K562 (cell line): ENCODE data around the gene LRMDA. TPM values are rescaled to one million over a fixed set of nuclear protein-coding genes. Genes with fewer than 3 reads are reported as not detected.

Experiments used
- ATAC-seq: fragments of 200-7000 bp; cut with Tn5 transposase; 3 replicates; pipeline ENCODE4 v1.9.1; 2020; ENCODE audit warnings: moderate library complexity
- BruUV-seq: library from RNA; stranded (reverse); fragments of 400-500 nt; replicated peaks from 2 replicates; lab custom pipeline; 2021; lab: Mats Ljungman, UMichigan
- CTCF ChIA-PET: fragments of 300-600 bp; formaldehyde crosslinking; extraction: SDS; loops from one replicate; lab custom pipeline; 2021; ENCODE audit warnings: low intra/inter-chr PET ratio; lab: Yijun Ruan, JAX
- POLR2A ChIA-PET: fragments of 300-600, 350-650 bp; sonication (Branson Sonifier 250); formaldehyde crosslinking; extraction: SDS; loops from one replicate; lab custom pipeline; 2021; ENCODE audit warnings: antibody characterized with exemption, inconsistent platforms; lab: Yijun Ruan, JAX
- DNase-seq, 4 experiments: peaks; one replicate each; pipeline versions ENCODE4 v3.0.0 to v3.0.0-alpha.2; 2011 to 2018; ENCODE audit warnings: low spot score in 3 of 4, mixed read lengths in 3 of 4; ENCODE audit errors: extremely low read depth in 1 of 4
- FAIRE-seq: peaks from 2 replicates; lab custom pipeline; 2011; peaks lifted over from hg19 to GRCh38; lab: Jason Lieb, UNC
- H2AFZ ChIP-seq: 2 replicates; pipeline ENCODE4 v1.6.0; 2011; ENCODE audit warnings: low read depth, low read length, control low read depth, inconsistent platforms
- H3K27ac ChIP-seq: fragments of 200-600 bp; 3 replicates; pipeline ENCODE4 v1.8.0; 2011; ENCODE audit warnings: low read depth, mild to moderate bottlenecking, control low read depth, inconsistent platforms, low read length, moderate library complexity, mixed read lengths; ENCODE audit errors: extremely low read depth
- H3K27me3 ChIP-seq, 2 experiments: fragments of 300-600 bp in 1 of 2; 2 replicates in 1 of 2; 3 replicates in 1 of 2; pipeline versions ENCODE4 v1.6.0 to v1.8.0; 2011; ENCODE audit warnings: inconsistent platforms in 2 of 2, low read length in 2 of 2, mild to moderate bottlenecking in 1 of 2, mixed read lengths in 1 of 2, moderate library complexity in 1 of 2; ENCODE audit not compliant: control insufficient read depth in 2 of 2, insufficient read depth in 2 of 2
- H3K36me3 ChIP-seq: fragments of 300-600 bp; 3 replicates; pipeline ENCODE4 v1.8.0; 2011; ENCODE audit warnings: mild to moderate bottlenecking, low read length, inconsistent platforms; ENCODE audit not compliant: control insufficient read depth, insufficient read depth
- H3K4me1 ChIP-seq, 2 experiments: fragments of 200-600 bp in 1 of 2; replicated peaks in 1 of 2; 2 replicates in 1 of 2; 3 replicates in 1 of 2; pipeline versions ENCODE4 v1.5.1 to v1.8.0; 2011; ENCODE audit warnings: inconsistent platforms in 2 of 2, low read length in 2 of 2, mild to moderate bottlenecking in 1 of 2, mixed read lengths in 1 of 2, moderate library complexity in 1 of 2; ENCODE audit not compliant: control insufficient read depth in 2 of 2, insufficient read depth in 2 of 2
- H3K4me2 ChIP-seq: 2 replicates; pipeline ENCODE4 v1.6.1; 2011; ENCODE audit warnings: low read length, control low read depth, inconsistent platforms, mixed read lengths; ENCODE audit not compliant: insufficient read depth
- H3K4me3 ChIP-seq: fragments of 200-600 bp; sonication (generic), shearing (Covaris generic); 2 replicates; pipeline ENCODE4 v1.5.1; 2016; ENCODE audit warnings: control low read depth, inconsistent platforms
- H3K79me2 ChIP-seq: fragments of 200-600 bp; 3 replicates; pipeline ENCODE4 v1.8.0; 2011; ENCODE audit warnings: low read length, inconsistent platforms; ENCODE audit not compliant: control insufficient read depth, insufficient read depth
- H3K9ac ChIP-seq, 2 experiments: 2 replicates each; pipeline versions ENCODE4 v1.6.0 to v1.6.1; 2011; ENCODE audit warnings: low read depth in 2 of 2, low read length in 2 of 2, control low read depth in 1 of 2, inconsistent platforms in 1 of 2, mild to moderate bottlenecking in 1 of 2, mixed read lengths in 1 of 2; ENCODE audit not compliant: insufficient read depth in 1 of 2
- H3K9me1 ChIP-seq: one replicate; pipeline ENCODE4 v1.6.0; 2011; ENCODE audit warnings: inconsistent platforms, mild to moderate bottlenecking, low read length, moderate library complexity; ENCODE audit not compliant: control insufficient read depth, insufficient read depth
- H3K9me3 ChIP-seq: replicated peaks from 2 replicates; pipeline ENCODE4 v1.5.1; 2011; ENCODE audit warnings: low read depth, low read length, inconsistent platforms; ENCODE audit not compliant: control insufficient read depth, insufficient read depth
- H4K20me1 ChIP-seq: replicated peaks from 2 replicates; pipeline ENCODE4 v1.6.1; 2011; ENCODE audit warnings: low read length, inconsistent platforms, mixed read lengths; ENCODE audit not compliant: control insufficient read depth, insufficient read depth
- CEBPG ChIP-seq, 3 experiments: fragments of 200-800 bp in 1 of 3; sonication (Bioruptor generic) in 1 of 3; sonication (generic) in 1 of 3; formaldehyde crosslinking in 1 of 3; IDR thresholded peaks in 2 of 3; conservative IDR thresholded peaks in 1 of 3; 2 replicates each; pipeline versions ENCODE4 v1.6.1 to v1.8.0; 2016 to 2022; ENCODE audit warnings: missing compliant biosample characterization in 2 of 3, missing genetic modification characterization in 2 of 3, mild to moderate bottlenecking in 1 of 3, missing genetic modification reagents in 1 of 3
- CTBP1 ChIP-seq: fragments of 450-650 bp; IDR thresholded peaks from 2 replicates; pipeline ENCODE4 v1.6.1; 2016; ENCODE audit warnings: borderline replicate concordance
- DDX20 ChIP-seq: fragments of 450-650 bp; IDR thresholded peaks from 2 replicates; pipeline ENCODE4 v1.6.1; 2016; ENCODE audit warnings: missing genetic modification characterization, low read depth, mild to moderate bottlenecking, missing compliant biosample characterization, moderate library complexity
- MED1 ChIP-seq: sonication (generic); formaldehyde crosslinking; IDR thresholded peaks from 2 replicates; pipeline ENCODE4 v1.8.1; 2023; ENCODE audit warnings: missing genetic modification reagents, borderline replicate concordance
- RBM39 ChIP-seq: fragments of 200-400 bp; formaldehyde crosslinking; optimal IDR thresholded peaks from 2 replicates; pipeline ENCODE3; 2018; ENCODE audit warnings: low read depth, low read length
- in situ Hi-C: fragments of 300-500 bp; cut with MboI; formaldehyde crosslinking; loops from 4 replicates; pipeline ENCODE4 v1.15.0; 2018; ENCODE audit warnings: inconsistent platforms, mixed read lengths
- intact Hi-C: fragments of 100-400 bp; cut with micrococcal nuclease; formaldehyde crosslinking; loops from 2 replicates; pipeline ENCODE4 v1.14.2; 2022
- polyA plus RNA-seq, 8 experiments: library from polyadenylated mRNA; depleted of rRNA in 4 of 8; stranded (reverse) in 5 of 8; unstranded in 3 of 8; fragments of >200 nt; fragmentation: Nextera tagmentation in 2 of 8; fragmentation: Illumina TruSeq in 1 of 8; extraction: Ambion mirVana in 2 of 8; extraction: Trizol in 1 of 8; gene quantifications; 2 replicates each; pipeline versions ENCODE4 v1.2.1 to v1.2.3, GENCODE V29; 2011 to 2014; ENCODE audit warnings: inconsistent platforms in 1 of 8, missing spikeins in 1 of 8
- total RNA-seq, 7 experiments: library from RNA; depleted of rRNA in 6 of 7; stranded (reverse); fragments of >200 nt in 6 of 7; fragmentation: Illumina TruSeq in 2 of 7; extraction: Trizol in 2 of 7; gene quantifications; 2 replicates each; pipeline versions ENCODE4 v1.2.1 to v1.2.3, GENCODE V29; 2011 to 2021; ENCODE audit warnings: low replicate concordance in 1 of 7
- TF ChIP-seq, protein P1 (sequence below): fragments of 250-450 bp; sonication (Bioruptor Pico); IDR thresholded peaks from 2 replicates; pipeline ENCODE4 v1.9.0; 2021; ENCODE audit warnings: mild to moderate bottlenecking, inconsistent platforms
- TF ChIP-seq, protein P2 (sequence below), 3 experiments: fragments of 200-800 bp in 1 of 3; fragments of 250-450 bp in 1 of 3; fragments of 450-650 bp in 1 of 3; sonication (Bioruptor Pico) in 1 of 3; sonication (Bioruptor generic) in 1 of 3; formaldehyde crosslinking in 1 of 3; IDR thresholded peaks; 2 replicates each; pipeline versions ENCODE4 v1.6.1 to v1.8.0; 2016 to 2022; ENCODE audit warnings: mild to moderate bottlenecking in 2 of 3, missing genetic modification characterization in 2 of 3, missing compliant biosample characterization in 1 of 3, moderate library complexity in 1 of 3

Gene LRMDA
- total and polyA plus RNA-seq, 9 of the 15 experiments (the other 6 are each of a cell fraction or from before 2014, with no cell fraction given), result 0.25 TPM; not detected in 8

DNA sequence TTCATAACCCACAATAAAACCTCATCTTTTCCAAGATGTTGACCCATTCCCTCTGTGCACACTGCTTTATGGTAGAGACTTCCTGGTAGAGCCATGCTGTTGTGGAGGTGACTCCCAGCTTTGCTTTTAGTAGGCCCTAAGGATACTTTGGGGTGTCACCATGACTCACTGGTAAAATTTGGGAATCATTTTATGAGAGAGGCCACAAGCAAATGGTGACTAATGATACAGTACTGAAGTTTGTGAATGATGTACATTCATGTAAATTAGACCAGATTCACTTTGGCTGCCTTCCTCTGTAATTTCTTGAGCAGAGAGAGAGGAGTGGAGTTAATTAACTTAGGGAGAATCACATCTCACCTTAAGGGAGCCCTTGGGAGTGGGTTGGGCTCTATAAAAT is 686.5 kb downstream of the LRMDA start:
- in situ Hi-C loops, result no loop called here

More for the DNA sequence above, 686.5 kb downstream of the LRMDA start:
- intact Hi-C loops, result no loop called here
- ATAC-seq (no peak), FAIRE-seq (no peak), DNase-seq (no peak)
- Histone ChIP-seq H3K4me1 (no peaks in the 10 kb centered on the region), H3K4me3 (no peak overlapping the region), H3K79me2 (no peaks in the 10 kb centered on the region), H3K27ac (no peak overlapping the region), H3K9ac (no peak overlapping the region), H3K4me2 (no peak overlapping the region), H3K27me3 (no peaks in the 10 kb centered on the region), H3K9me1 (no peaks in the 10 kb centered on the region), H2AFZ (no peak overlapping the region), H3K9me3 (no peaks in the 10 kb centered on the region), H4K20me1 (no peaks in the 10 kb centered on the region), H3K36me3 (no peaks in the 10 kb centered on the region)
- TF ChIP-seq, protein P1, sequence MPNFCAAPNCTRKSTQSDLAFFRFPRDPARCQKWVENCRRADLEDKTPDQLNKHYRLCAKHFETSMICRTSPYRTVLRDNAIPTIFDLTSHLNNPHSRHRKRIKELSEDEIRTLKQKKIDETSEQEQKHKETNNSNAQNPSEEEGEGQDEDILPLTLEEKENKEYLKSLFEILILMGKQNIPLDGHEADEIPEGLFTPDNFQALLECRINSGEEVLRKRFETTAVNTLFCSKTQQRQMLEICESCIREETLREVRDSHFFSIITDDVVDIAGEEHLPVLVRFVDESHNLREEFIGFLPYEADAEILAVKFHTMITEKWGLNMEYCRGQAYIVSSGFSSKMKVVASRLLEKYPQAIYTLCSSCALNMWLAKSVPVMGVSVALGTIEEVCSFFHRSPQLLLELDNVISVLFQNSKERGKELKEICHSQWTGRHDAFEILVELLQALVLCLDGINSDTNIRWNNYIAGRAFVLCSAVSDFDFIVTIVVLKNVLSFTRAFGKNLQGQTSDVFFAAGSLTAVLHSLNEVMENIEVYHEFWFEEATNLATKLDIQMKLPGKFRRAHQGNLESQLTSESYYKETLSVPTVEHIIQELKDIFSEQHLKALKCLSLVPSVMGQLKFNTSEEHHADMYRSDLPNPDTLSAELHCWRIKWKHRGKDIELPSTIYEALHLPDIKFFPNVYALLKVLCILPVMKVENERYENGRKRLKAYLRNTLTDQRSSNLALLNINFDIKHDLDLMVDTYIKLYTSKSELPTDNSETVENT (CRISPR knock-in tag), result no peak
- no peak for TF ChIP-seq RBM39
- no peak for TF ChIP-seq CEBPG (CRISPR knock-in tag; IDR thresholded peaks at IDR 0.05)
- TF ChIP-seq CEBPG (tag; conservative IDR thresholded peaks at IDR 0.05 in 1 of 2, IDR thresholded peaks at IDR 0.05 in 1 of 2), result no peak
- TF ChIP-seq, protein P2, sequence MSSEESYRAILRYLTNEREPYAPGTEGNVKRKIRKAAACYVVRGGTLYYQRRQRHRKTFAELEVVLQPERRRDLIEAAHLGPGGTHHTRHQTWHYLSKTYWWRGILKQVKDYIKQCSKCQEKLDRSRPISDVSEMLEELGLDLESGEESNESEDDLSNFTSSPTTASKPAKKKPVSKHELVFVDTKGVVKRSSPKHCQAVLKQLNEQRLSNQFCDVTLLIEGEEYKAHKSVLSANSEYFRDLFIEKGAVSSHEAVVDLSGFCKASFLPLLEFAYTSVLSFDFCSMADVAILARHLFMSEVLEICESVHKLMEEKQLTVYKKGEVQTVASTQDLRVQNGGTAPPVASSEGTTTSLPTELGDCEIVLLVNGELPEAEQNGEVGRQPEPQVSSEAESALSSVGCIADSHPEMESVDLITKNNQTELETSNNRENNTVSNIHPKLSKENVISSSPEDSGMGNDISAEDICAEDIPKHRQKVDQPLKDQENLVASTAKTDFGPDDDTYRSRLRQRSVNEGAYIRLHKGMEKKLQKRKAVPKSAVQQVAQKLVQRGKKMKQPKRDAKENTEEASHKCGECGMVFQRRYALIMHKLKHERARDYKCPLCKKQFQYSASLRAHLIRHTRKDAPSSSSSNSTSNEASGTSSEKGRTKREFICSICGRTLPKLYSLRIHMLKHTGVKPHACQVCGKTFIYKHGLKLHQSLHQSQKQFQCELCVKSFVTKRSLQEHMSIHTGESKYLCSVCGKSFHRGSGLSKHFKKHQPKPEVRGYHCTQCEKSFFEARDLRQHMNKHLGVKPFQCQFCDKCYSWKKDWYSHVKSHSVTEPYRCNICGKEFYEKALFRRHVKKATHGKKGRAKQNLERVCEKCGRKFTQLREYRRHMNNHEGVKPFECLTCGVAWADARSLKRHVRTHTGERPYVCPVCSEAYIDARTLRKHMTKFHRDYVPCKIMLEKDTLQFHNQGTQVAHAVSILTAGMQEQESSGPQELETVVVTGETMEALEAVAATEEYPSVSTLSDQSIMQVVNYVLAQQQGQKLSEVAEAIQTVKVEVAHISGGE (CRISPR knock-in tag; IDR thresholded peaks at IDR 0.05), result no peak
- TF ChIP-seq DDX20 (tag), result no peak
- no peak for TF ChIP-seq CTBP1
- no peak for TF ChIP-seq MED1 (CRISPR knock-in tag)
- ChIA-PET CTCF (no interaction called here), POLR2A (no interaction called here)
- BruUV-seq, result no TSS peak
